Measurements from ENCODE around the gene PRKCD. TPM values are rescaled to one million over a fixed set of nuclear protein-coding genes. Genes with fewer than 3 reads are reported as not detected.

Gene PRKCD
- total RNA-seq, 2 experiments from 2014 or later = 13.3 to 108 TPM

DNA sequence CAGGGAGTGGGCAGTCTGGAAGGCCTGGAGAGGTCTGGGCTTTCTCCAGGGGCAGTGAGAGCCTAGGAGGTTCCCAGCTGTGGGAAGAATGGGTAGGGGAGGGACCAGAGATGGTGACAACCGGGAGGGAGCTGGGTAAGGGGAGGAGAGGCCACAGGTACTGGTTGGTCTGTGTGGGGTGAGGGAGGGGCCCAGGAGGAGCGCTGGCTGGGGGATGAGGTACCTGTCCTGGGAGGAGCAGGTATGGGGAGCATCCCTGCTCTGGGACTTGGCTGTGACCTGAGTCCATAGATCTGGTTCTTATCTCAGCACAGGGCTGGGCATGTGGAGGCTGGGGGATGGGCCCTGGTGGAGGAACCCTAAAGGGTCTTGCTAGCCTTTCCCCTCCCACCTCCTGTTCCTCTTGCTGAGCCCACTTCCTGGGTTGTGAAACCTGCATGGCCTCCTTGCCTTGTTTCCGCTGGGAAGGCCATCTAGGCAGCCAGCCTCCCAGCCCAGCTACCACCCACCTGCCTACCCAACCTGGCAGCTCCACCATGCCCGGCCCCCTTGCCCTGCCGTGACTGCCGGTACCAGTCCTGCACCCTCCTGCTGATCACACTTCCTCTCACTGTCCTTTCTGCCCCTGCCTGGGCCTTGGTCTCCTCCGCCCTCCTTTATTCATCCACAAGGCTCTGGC lies 11.0 kb downstream of the PRKCD start:
- no TSS peak for BruUV-seq (replicated peaks)
- no peaks in the 10 kb centered on the region for H4K20me1 ChIP-seq (ENCODE audit: insufficient read depth, low read length)

DNA sequence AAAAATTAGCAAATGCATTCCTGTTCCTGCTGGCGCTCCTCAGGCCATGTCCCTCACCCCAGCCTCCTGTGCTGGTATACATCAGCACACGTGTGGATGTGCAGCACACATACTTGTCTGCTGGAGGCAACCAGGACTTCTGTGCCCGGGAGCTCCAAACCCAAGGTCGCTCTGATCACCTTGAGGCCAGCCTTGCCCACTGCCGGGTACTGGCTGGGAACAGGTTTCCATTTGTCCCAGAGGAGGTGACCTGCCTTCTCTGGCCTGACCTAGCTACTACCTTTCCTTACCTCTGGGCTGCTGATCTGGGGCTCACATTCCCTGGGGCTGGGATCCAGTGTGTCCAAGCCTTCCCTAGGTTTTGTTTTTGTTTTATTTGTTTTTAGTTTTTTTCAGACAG lies 12.1 kb downstream of the PRKCD start:
- no peak for DNase-seq (ENCODE audit: low spot score)
- Histone ChIP-seq H3K36me3 (ENCODE audit: insufficient read depth, low read length) (peaks cover 72% of the 10 kb centered on the region), H3K4me3 (ENCODE audit: low read depth, low read length, poor library complexity, severe bottlenecking) (peak overlapping the region; percentile 53), H4K20me1 (ENCODE audit: insufficient read depth, low read length) (no peaks in the 10 kb centered on the region), H2AFZ (ENCODE audit: low read length) (no peak overlapping the region), H3K4me2 (ENCODE audit: low read length) (peak overlapping the region; percentile 91), H3K9me2 (ENCODE audit: insufficient read depth, low read length) (no peaks in the 10 kb centered on the region), H3K9me3 (ENCODE audit: low read length) (no peaks in the 10 kb centered on the region), H3K27ac (ENCODE audit: low read depth, low read length, poor library complexity, severe bottlenecking) (peak overlapping the region; percentile 94), H3K79me2 (ENCODE audit: insufficient read depth, low read depth, low read length) (peaks cover 91% of the 10 kb centered on the region), H3K4me1 (ENCODE audit: insufficient read depth, low read length, poor library complexity, severe bottlenecking) (peaks cover 98% of the 10 kb centered on the region)
- no TSS peak for BruUV-seq (replicated peaks)
- intact Hi-C loops (cut with micrococcal nuclease; ENCODE audit: unreplicated experiment) = no loop called here
- TF ChIP-seq, protein P1, sequence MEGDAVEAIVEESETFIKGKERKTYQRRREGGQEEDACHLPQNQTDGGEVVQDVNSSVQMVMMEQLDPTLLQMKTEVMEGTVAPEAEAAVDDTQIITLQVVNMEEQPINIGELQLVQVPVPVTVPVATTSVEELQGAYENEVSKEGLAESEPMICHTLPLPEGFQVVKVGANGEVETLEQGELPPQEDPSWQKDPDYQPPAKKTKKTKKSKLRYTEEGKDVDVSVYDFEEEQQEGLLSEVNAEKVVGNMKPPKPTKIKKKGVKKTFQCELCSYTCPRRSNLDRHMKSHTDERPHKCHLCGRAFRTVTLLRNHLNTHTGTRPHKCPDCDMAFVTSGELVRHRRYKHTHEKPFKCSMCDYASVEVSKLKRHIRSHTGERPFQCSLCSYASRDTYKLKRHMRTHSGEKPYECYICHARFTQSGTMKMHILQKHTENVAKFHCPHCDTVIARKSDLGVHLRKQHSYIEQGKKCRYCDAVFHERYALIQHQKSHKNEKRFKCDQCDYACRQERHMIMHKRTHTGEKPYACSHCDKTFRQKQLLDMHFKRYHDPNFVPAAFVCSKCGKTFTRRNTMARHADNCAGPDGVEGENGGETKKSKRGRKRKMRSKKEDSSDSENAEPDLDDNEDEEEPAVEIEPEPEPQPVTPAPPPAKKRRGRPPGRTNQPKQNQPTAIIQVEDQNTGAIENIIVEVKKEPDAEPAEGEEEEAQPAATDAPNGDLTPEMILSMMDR (conservative IDR thresholded peaks at IDR 0.05; ENCODE audit: low read length) = no peak
- no peak for TF ChIP-seq EZH2phosphoT487 (IDR thresholded peaks at IDR 0.05; ENCODE audit: borderline replicate concordance, low read depth, low read length)
- POLR2A ChIA-PET = interaction anchor here (0.6 to 3.8 kb wide), 5 partner anchors 13 to 44 kb away, joined by 3 to 11 read pairs (median 7); no protein-coding TSS in a partner anchor
- CTCF ChIA-PET (ENCODE audit: unreplicated experiment) = interaction anchor here (1.7 to 1.8 kb wide), 2 partner anchors 8 to 23 kb away, joined by 8 to 9 read pairs; no protein-coding TSS in a partner anchor

More for the DNA sequence above, 11.0 kb downstream of the PRKCD start:
- Histone ChIP-seq H3K4me2 (ENCODE audit: low read length) (peak overlapping the region; percentile 91), H3K9me3 (ENCODE audit: low read length) (no peaks in the 10 kb centered on the region), H3K4me3 (ENCODE audit: low read depth, low read length, poor library complexity, severe bottlenecking) (peak overlapping the region; percentile 53), H3K36me3 (ENCODE audit: insufficient read depth, low read length) (peaks cover 66% of the 10 kb centered on the region), H3K79me2 (ENCODE audit: insufficient read depth, low read depth, low read length) (peaks cover 95% of the 10 kb centered on the region), H3K9me2 (ENCODE audit: insufficient read depth, low read length) (no peaks in the 10 kb centered on the region), H3K4me1 (ENCODE audit: insufficient read depth, low read length, poor library complexity, severe bottlenecking) (peaks cover 100% of the 10 kb centered on the region), H2AFZ (ENCODE audit: low read length) (no peak overlapping the region), H3K27ac (ENCODE audit: low read depth, low read length, poor library complexity, severe bottlenecking) (peak overlapping the region; percentile 94)
- ChIA-PET CTCF (ENCODE audit: unreplicated experiment) (interaction anchor here (0.6 to 1.8 kb wide), 4 partner anchors 9 to 43 kb away, joined by 3 to 8 read pairs (median 4); partner anchors contain the start of gene PRKCD), POLR2A (interaction anchor here (0.6 to 3.8 kb wide), 6 partner anchors 12 to 34 kb away, joined by 3 to 11 read pairs (median 4); no protein-coding TSS in a partner anchor)
- intact Hi-C loops (cut with micrococcal nuclease; ENCODE audit: unreplicated experiment) = loop anchor here (1.0 kb wide), 1 partner anchor 42 kb away; the partner anchor contains the start of gene RFT1
- peak; percentile 54 for DNase-seq (ENCODE audit: low spot score)
- no peak for TF ChIP-seq EZH2phosphoT487 (IDR thresholded peaks at IDR 0.05; ENCODE audit: borderline replicate concordance, low read depth, low read length)
- TF ChIP-seq, protein P1 (conservative IDR thresholded peaks at IDR 0.05; ENCODE audit: low read length) = no peak
